Activated B cell treated with CpG ODN at 0.5 μM for 24 hours (primary cell): ENCODE data around the gene COL8A2. TPM values are rescaled to one million over a fixed set of nuclear protein-coding genes. Genes with fewer than 3 reads are reported as not detected.

Experiments
- ATAC-seq: fragments of 200-7000 bp; cut with Tn5 transposase; one replicate; pipeline ENCODE4 v1.10.0; 2021; ENCODE audit warnings: low read depth, mild to moderate bottlenecking, moderate library complexity
- CTCF ChIA-PET: fragments of 350-600 bp; sonication (Branson Sonifier 250); formaldehyde crosslinking; loops from one replicate; lab custom pipeline; 2021; ENCODE audit warnings: antibody characterized with exemption; lab: Charles Lee
- POLR2A ChIA-PET: fragments of 350-600 bp; sonication (Branson Sonifier 250); formaldehyde crosslinking; loops from one replicate; lab custom pipeline; 2021; ENCODE audit warnings: antibody characterized with exemption; lab: Charles Lee
- DNase-seq: peaks from one replicate; pipeline ENCODE4 v3.0.0; 2022
- H3K27ac Mint-ChIP-seq: one replicate; pipeline ENCODE4 v1.8.0; 2020; ENCODE audit warnings: mixed read lengths
- H3K27me3 Mint-ChIP-seq: one replicate; pipeline ENCODE4 v1.8.0; 2021; ENCODE audit warnings: mixed read lengths
- H3K36me3 Mint-ChIP-seq: one replicate; pipeline ENCODE4 v1.8.0; 2021; ENCODE audit warnings: low read depth, mixed read lengths
- H3K4me1 Mint-ChIP-seq: one replicate; pipeline ENCODE4 v1.8.0; 2021; ENCODE audit warnings: mixed read lengths
- H3K4me3 Mint-ChIP-seq: one replicate; pipeline ENCODE4 v1.8.0; 2020; ENCODE audit warnings: mild to moderate bottlenecking, mixed read lengths
- H3K9me3 Mint-ChIP-seq: one replicate; pipeline ENCODE4 v1.8.0; 2020; ENCODE audit warnings: mixed read lengths
- CTCF ChIP-seq: fragments of 200-600 bp; IDR thresholded peaks from one replicate; pipeline ENCODE4 v1.8.0; 2022; ENCODE audit warnings: antibody characterized with exemption, mild to moderate bottlenecking
- intact Hi-C: fragments of 100-400 bp; cut with micrococcal nuclease; formaldehyde crosslinking; loops from one replicate; pipeline ENCODE4 v1.15.1; 2024
- total RNA-seq: library from RNA; stranded (reverse); gene quantifications from 2 replicates; pipeline ENCODE4 v1.2.3, GENCODE V29; 2022

The COL8A2 gene
- total RNA-seq, 1 donor from 2014 or later = 0.24 TPM

- peak; percentile 76 for ATAC-seq
Measured at GRCh38 chr1:36155408-36156328, 30.6 kb upstream of the COL8A2 start, which contains the start of gene MAP7D1. Gene MAP7D1 (plus strand): TSS chr1:36156160. CDS start chr1:36156418, 258 bp downstream.

GRCh38 chr1:36154765-36155407, 29.9 kb upstream of the COL8A2 start:
- no peak for TF ChIP-seq CTCF
- H3K9me3 Mint-ChIP-seq = no peaks in the 10 kb centered on the region
- CTCF ChIA-PET = interaction anchor here (1.7 to 3.5 kb wide), 2 partner anchors 33 to 131 kb away, joined by 4 to 15 read pairs; no protein-coding TSS in a partner anchor
- no peaks in the 10 kb centered on the region for H3K27me3 Mint-ChIP-seq
- ATAC-seq (no peak), DNase-seq (no peak)
- H3K36me3 Mint-ChIP-seq = peaks cover 3% of the 10 kb centered on the region
- peaks cover 65% of the 10 kb centered on the region for H3K4me1 Mint-ChIP-seq
- H3K27ac Mint-ChIP-seq = peak overlapping the region; percentile 90
- POLR2A ChIA-PET = interaction anchor here (0.6 to 3.6 kb wide), 4 partner anchors 33 to 1138 kb away, joined by 3 to 37 read pairs (median 14); partner anchors contain the start of gene THRAP3
- H3K4me3 Mint-ChIP-seq = peak overlapping the region; percentile 87
- intact Hi-C loops = loop anchor here (2.0 kb wide), 1 partner anchor 296 kb away; the partner anchor contains the start of gene OSCP1

More at GRCh38 chr1:36155408-36156328, 30.6 kb upstream of the COL8A2 start, which contains the start of gene MAP7D1:
- DNase-seq = peak; percentile 88
- CTCF ChIA-PET = interaction anchor here (1.0 to 3.5 kb wide), 4 partner anchors 13 to 133 kb away, joined by 3 to 15 read pairs (median 4); no protein-coding TSS in a partner anchor
- Mint-ChIP-seq H3K4me3 (peak within 1 kb of the TSS; percentile 89), H3K27me3 (no peaks in the 10 kb centered on the region), H3K36me3 (peaks cover 3% of the 10 kb centered on the region), H3K9me3 (no peaks in the 10 kb centered on the region), H3K4me1 (peaks cover 65% of the 10 kb centered on the region), H3K27ac (peak within 1 kb of the TSS; percentile 90)
- intact Hi-C loops = loop anchor here (2.0 kb wide), 1 partner anchor 295 kb away; the partner anchor contains the start of gene OSCP1
- POLR2A ChIA-PET = interaction anchor here (0.6 to 3.6 kb wide), 6 partner anchors 32 to 1138 kb away, joined by 3 to 37 read pairs (median 8); partner anchors contain the start of gene THRAP3
- no peak for TF ChIP-seq CTCF

GRCh38 chr1:36154335-36154734, 29.3 kb upstream of the COL8A2 start:
- peaks cover 4% of the 10 kb centered on the region for H3K36me3 Mint-ChIP-seq
- no peak for TF ChIP-seq CTCF
- DNase-seq (no peak), ATAC-seq (no peak)
- no peaks in the 10 kb centered on the region for H3K9me3 Mint-ChIP-seq
- ChIA-PET POLR2A (interaction anchor here (3.6 to 6.4 kb wide), 2 partner anchors 7 to 70 kb away, joined by 37 to 95 read pairs; partner anchors contain the start of gene THRAP3), CTCF (interaction anchor here (3.5 kb wide), 1 partner anchor 34 kb away, joined by 15 read pairs; no protein-coding TSS in a partner anchor)
- H3K4me1 Mint-ChIP-seq = peaks cover 65% of the 10 kb centered on the region
- peak overlapping the region; percentile 90 for H3K27ac Mint-ChIP-seq
- H3K27me3 Mint-ChIP-seq = no peaks in the 10 kb centered on the region
- intact Hi-C loops = loop anchor here (2.0 kb wide), 1 partner anchor 296 kb away; the partner anchor contains the start of gene OSCP1
- peak overlapping the region; percentile 87 for H3K4me3 Mint-ChIP-seq

- Mint-ChIP-seq H3K4me3 (no peak overlapping the region), H3K4me1 (peaks cover 67% of the 10 kb centered on the region), H3K36me3 (peaks cover 10% of the 10 kb centered on the region), H3K9me3 (no peaks in the 10 kb centered on the region), H3K27me3 (no peaks in the 10 kb centered on the region), H3K27ac (peak overlapping the region; percentile 41)
- no peak for TF ChIP-seq CTCF
- no peak for DNase-seq
- ChIA-PET CTCF (interaction anchor here (0.9 to 1.3 kb wide), 2 partner anchors 35 to 133 kb away, joined by 4 to 5 read pairs; no protein-coding TSS in a partner anchor), POLR2A (interaction anchor here (6.4 kb wide), 1 partner anchor 8 kb away, joined by 95 read pairs; no protein-coding TSS in a partner anchor)
- intact Hi-C loops = no loop called here
- ATAC-seq = no peak
Measured at GRCh38 chr1:36153476-36153875, 28.5 kb upstream of the COL8A2 start.
